H1 (cell line): ENCODE data around the gene KRTAP10-5. TPM values are rescaled to one million over a fixed set of nuclear protein-coding genes. Genes with fewer than 3 reads are reported as not detected.
A peak's percentile ranks its signal among the peaks of the same experiment; 100 is the strongest.

Experiments used
- CTCF ChIA-PET: fragments of 300-600 bp; sonication (Branson Sonifier 250); formaldehyde crosslinking; loops from one replicate; lab custom pipeline; 2021; ENCODE audit not compliant: partially characterized antibody; lab: Charles Lee
- POLR2A ChIA-PET: fragments of 300-600 bp; sonication (Branson Sonifier 250); formaldehyde crosslinking; loops from one replicate; lab custom pipeline; 2021; ENCODE audit warnings: inconsistent platforms; ENCODE audit not compliant: partially characterized antibody; lab: Charles Lee
- DNase-seq, 2 experiments: peaks; one replicate each; pipeline versions ENCODE4 v3.0.0 to v3.0.0-alpha.2; 2010 to 2022; ENCODE audit warnings: low spot score in 2 of 2, low read depth in 1 of 2, mixed read lengths in 1 of 2
- FAIRE-seq: peaks from 2 replicates; lab custom pipeline; 2011; peaks lifted over from hg19 to GRCh38; lab: Jason Lieb, UNC
- H2AFZ ChIP-seq: 2 replicates; pipeline ENCODE4 v1.8.1; 2012; ENCODE audit warnings: low read length, inconsistent platforms
- H2AK5ac ChIP-seq: 2 replicates; pipeline ENCODE4 v1.6.1; 2013; ENCODE audit warnings: low read depth, low read length
- H2BK120ac ChIP-seq: replicated peaks from 2 replicates; pipeline ENCODE3; 2013; ENCODE audit warnings: low read depth, low read length, inconsistent platforms
- H2BK12ac ChIP-seq: 2 replicates; pipeline ENCODE4 v1.6.1; 2013; ENCODE audit warnings: low read depth, low read length
- H2BK15ac ChIP-seq: 2 replicates; pipeline ENCODE4 v1.6.1; 2013; ENCODE audit warnings: low read length
- H2BK20ac ChIP-seq: 2 replicates; pipeline ENCODE4 v1.6.1; 2013; ENCODE audit warnings: low read length
- H2BK5ac ChIP-seq: 2 replicates; pipeline ENCODE4 v1.6.1; 2013; ENCODE audit warnings: low read depth, low read length
- H3K14ac ChIP-seq: 2 replicates; pipeline ENCODE4 v1.6.1; 2013; ENCODE audit warnings: inconsistent platforms; ENCODE audit not compliant: insufficient read length
- H3K18ac ChIP-seq: 2 replicates; pipeline ENCODE4 v1.6.1; 2013; ENCODE audit warnings: low read length; ENCODE audit errors: extremely low read depth
- H3K23ac ChIP-seq: 2 replicates; pipeline ENCODE4 v1.6.1; 2013; ENCODE audit warnings: inconsistent platforms; ENCODE audit not compliant: insufficient read length
- H3K23me2 ChIP-seq: 2 replicates; pipeline ENCODE4 v1.6.1; 2013; ENCODE audit warnings: low read depth, low read length
- H3K27ac ChIP-seq: 2 replicates; pipeline ENCODE4 v1.6.1; 2011; ENCODE audit warnings: low read depth, low read length, inconsistent platforms
- H3K27me3 ChIP-seq, 4 experiments: replicated peaks in 1 of 4; 1 replicate in 1 of 4; 2 replicates in 3 of 4; pipeline versions ENCODE4 v1.6.1 to v1.8.1; 2011 to 2013; ENCODE audit warnings: low read length in 3 of 4, mild to moderate bottlenecking in 3 of 4, inconsistent platforms in 2 of 4, mixed read lengths in 2 of 4, moderate library complexity in 1 of 4; ENCODE audit not compliant: control insufficient read depth in 3 of 4, insufficient read depth in 3 of 4; ENCODE audit errors: extremely low read depth in 1 of 4
- H3K36me3 ChIP-seq, 4 experiments: 2 replicates each; pipeline versions ENCODE4 v1.6.1 to v1.8.1; 2011 to 2013; ENCODE audit warnings: mild to moderate bottlenecking in 4 of 4, low read length in 3 of 4, moderate library complexity in 2 of 4, control low read depth in 1 of 4, inconsistent platforms in 1 of 4; ENCODE audit not compliant: insufficient read depth in 4 of 4, control insufficient read depth in 2 of 4
- H3K4ac ChIP-seq: replicated peaks from 2 replicates; pipeline ENCODE3; 2013; ENCODE audit warnings: low read length, low read depth, mixed read lengths, inconsistent platforms; ENCODE audit not compliant: insufficient read length
- H3K4me1 ChIP-seq, 4 experiments: replicated peaks in 1 of 4; 1 replicate in 1 of 4; 2 replicates in 3 of 4; pipeline versions ENCODE4 v1.6.1 to v1.8.1; 2011 to 2013; ENCODE audit warnings: low read length in 3 of 4, inconsistent platforms in 2 of 4, mixed read lengths in 1 of 4; ENCODE audit not compliant: insufficient read depth in 4 of 4, control insufficient read depth in 3 of 4
- H3K4me2 ChIP-seq, 2 experiments: 2 replicates each; pipeline versions ENCODE4 v1.6.1 to v1.8.1; 2011 to 2013; ENCODE audit warnings: low read depth in 2 of 2, low read length in 2 of 2, control low read depth in 1 of 2, inconsistent platforms in 1 of 2, mild to moderate bottlenecking in 1 of 2; ENCODE audit not compliant: insufficient read depth in 1 of 2
- H3K4me3 ChIP-seq, 4 experiments: fragments of 200-600, 300-600 bp in 1 of 4; sonication (generic), shearing (Covaris generic), sonication (Bioruptor Twin) in 1 of 4; 2 replicates each; pipeline versions ENCODE4 v1.5.1 to v1.8.1; 2011 to 2016; ENCODE audit warnings: low read length in 4 of 4, low read depth in 3 of 4, control low read depth in 2 of 4, inconsistent platforms in 2 of 4, mild to moderate bottlenecking in 2 of 4, mixed read lengths in 1 of 4, moderate library complexity in 1 of 4; ENCODE audit not compliant: insufficient read depth in 2 of 4; ENCODE audit errors: extremely low read depth in 1 of 4
- H3K56ac ChIP-seq: replicated peaks from 2 replicates; pipeline ENCODE3; 2013; ENCODE audit warnings: low read depth, mild to moderate bottlenecking, mixed read lengths, low read length, inconsistent platforms; ENCODE audit not compliant: insufficient read length
- H3K79me1 ChIP-seq: 2 replicates; pipeline ENCODE4 v1.6.1; 2013; ENCODE audit warnings: low read depth, low read length, control low read depth
- H3K79me2 ChIP-seq, 2 experiments: 2 replicates each; pipeline versions ENCODE4 v1.6.1 to v1.8.1; 2012 to 2013; ENCODE audit warnings: low read length in 2 of 2, mild to moderate bottlenecking in 2 of 2, inconsistent platforms in 1 of 2; ENCODE audit not compliant: insufficient read depth in 2 of 2, control insufficient read depth in 1 of 2
- H3K9ac ChIP-seq, 4 experiments: replicated peaks in 1 of 4; 1 replicate in 1 of 4; 2 replicates in 3 of 4; pipeline versions ENCODE4 v1.6.1 to v1.8.1; 2011 to 2013; ENCODE audit warnings: low read depth in 3 of 4, low read length in 3 of 4, control low read depth in 2 of 4, mild to moderate bottlenecking in 2 of 4, moderate library complexity in 2 of 4, inconsistent platforms in 1 of 4; ENCODE audit errors: extremely low read depth in 1 of 4
- H3K9me3 ChIP-seq, 2 experiments: 2 replicates each; pipeline versions ENCODE4 v1.6.1 to v1.8.1; 2012 to 2013; ENCODE audit warnings: mild to moderate bottlenecking in 2 of 2, moderate library complexity in 2 of 2, control low read depth in 1 of 2, inconsistent platforms in 1 of 2, low read depth in 1 of 2, low read length in 1 of 2, mixed read lengths in 1 of 2; ENCODE audit not compliant: insufficient read depth in 2 of 2
- H4K20me1 ChIP-seq, 2 experiments: replicated peaks in 1 of 2; 2 replicates each; pipeline versions ENCODE3 to v1.8.1; 2011 to 2013; ENCODE audit warnings: inconsistent platforms in 2 of 2, low read length in 2 of 2, mild to moderate bottlenecking in 1 of 2; ENCODE audit not compliant: insufficient read depth in 2 of 2, control insufficient read depth in 1 of 2
- H4K5ac ChIP-seq: 2 replicates; pipeline ENCODE4 v1.6.1; 2013; ENCODE audit warnings: low read length, low read depth, mixed read lengths, inconsistent platforms; ENCODE audit not compliant: insufficient read length
- H4K8ac ChIP-seq: 2 replicates; pipeline ENCODE4 v1.8.0; 2013; ENCODE audit warnings: mild to moderate bottlenecking, moderate library complexity, low read length, inconsistent platforms; ENCODE audit not compliant: insufficient read depth; ENCODE audit errors: extremely low read depth
- H4K91ac ChIP-seq: replicated peaks from 2 replicates; pipeline ENCODE3; 2013; ENCODE audit warnings: low read length, mixed read lengths, inconsistent platforms; ENCODE audit not compliant: insufficient read length
- CBX5 ChIP-seq: fragments of 300-800, 300-1000 bp; sonication (generic); IDR thresholded peaks from 2 replicates; pipeline ENCODE4 v1.7.1; 2016; ENCODE audit warnings: antibody characterized with exemption, low read length, low read depth
- CHD1 ChIP-seq: IDR thresholded peaks from 2 replicates; pipeline ENCODE4 v1.6.1; 2012; ENCODE audit warnings: low read depth, low read length, improper control_type of control experiment
- CTBP2 ChIP-seq: IDR thresholded peaks from 2 replicates; pipeline ENCODE4 v1.7.0; 2011; ENCODE audit warnings: borderline replicate concordance, mild to moderate bottlenecking, moderate library complexity, mixed read lengths, low read length; ENCODE audit not compliant: insufficient read depth, insufficient read length
- WGBS, 2 experiments: shearing (Covaris generic) in 1 of 2; methylation state at CpG; one replicate each; pipeline versions ENCODE4 v1.1.6 to v1.1.7; 2013 to 2015; ENCODE audit warnings: low lambda C conversion rate in 2 of 2, mixed read lengths in 2 of 2, inconsistent platforms in 1 of 2, low coverage in 1 of 2, missing lambda C conversion rate in 1 of 2; ENCODE audit not compliant: insufficient replicate concordance in 2 of 2, insufficient coverage in 1 of 2, insufficient read length in 1 of 2; ENCODE audit errors: extremely low coverage in 1 of 2, missing lambda C conversion rate in 1 of 2; 5-methylcytosine and 5-hydroxymethylcytosine counted together
- polyA plus RNA-seq, 7 experiments: library from polyadenylated mRNA; depleted of rRNA in 3 of 7; stranded (reverse) in 5 of 7; unstranded in 2 of 7; fragments of >200 nt in 5 of 7; fragments of 200-250 nt in 2 of 7; gene quantifications; 1 replicate in 5 of 7; 2 replicates in 1 of 7; 4 replicates in 1 of 7; pipeline versions ENCODE4 v1.2.1 to v1.2.3, GENCODE V29; 2011 to 2013; ENCODE audit warnings: missing spikeins in 2 of 7, mixed read lengths in 2 of 7
- total RNA-seq: library from RNA; stranded (reverse); fragmentation: NEBNext Ultra II Directional; extraction: Animal tissue kit (Norgen Biotek cat#: 25700); gene quantifications from 2 replicates; pipeline ENCODE4 v1.2.1, GENCODE V29; 2021

The KRTAP10-5 gene
- total and polyA plus RNA-seq, 2 of the 8 experiments (the other 6 are each of a cell fraction or from before 2014, with no cell fraction given): 0.09 TPM; not detected in 1

DNA sequence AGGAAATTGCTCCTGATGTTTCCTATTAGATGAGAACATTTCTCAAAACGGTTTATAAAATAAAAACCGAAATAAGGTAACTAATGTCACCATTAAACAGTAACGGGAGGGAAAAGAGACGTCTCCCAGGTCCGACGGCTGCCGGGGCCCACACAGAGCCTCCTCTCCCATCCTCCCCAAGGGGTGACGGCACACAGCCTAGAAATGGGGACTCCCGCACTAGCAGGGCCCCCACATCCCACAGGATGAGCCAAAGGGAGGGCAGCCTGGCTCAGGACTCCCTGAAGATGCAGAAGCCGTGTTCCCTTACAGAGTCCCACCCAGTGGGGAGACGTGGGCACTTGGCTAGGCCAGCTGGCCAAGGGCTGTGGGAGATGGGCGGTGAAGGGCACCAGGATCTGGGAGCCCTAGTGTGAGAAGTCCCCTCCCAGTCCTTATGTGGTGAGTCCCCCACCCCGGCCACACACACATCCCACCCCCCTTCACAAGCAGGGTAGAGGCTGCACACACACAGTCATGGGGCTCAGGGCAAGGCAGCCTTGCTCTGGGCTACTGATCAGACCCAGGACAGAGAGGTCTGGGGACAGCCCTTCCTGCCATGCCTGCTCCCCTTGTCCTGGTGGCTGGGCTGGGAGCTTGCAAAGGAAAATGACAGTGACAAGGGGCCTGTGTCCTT lies 25.1 kb downstream of the KRTAP10-5 start:
- peak overlapping the region; percentile 72 for H3K4ac ChIP-seq
- no peak overlapping the region for H3K4me2 ChIP-seq
- no peaks in the 10 kb centered on the region; the same call in 1 of the 2 replicates for H3K79me1 ChIP-seq
- no peak overlapping the region for H4K8ac ChIP-seq
- no peaks in the 10 kb centered on the region for H3K9me3 ChIP-seq
- H3K14ac ChIP-seq: no peak overlapping the region
- no peak overlapping the region for H3K27ac ChIP-seq
- WGBS, 2 experiments: 75% methylated on average over 12 of the region's 13 CpGs; no CpG with 5 or more reads in 1 of the 2 experiments
- H3K23me2 ChIP-seq: no peaks in the 10 kb centered on the region
- ChIA-PET POLR2A (no interaction called here), CTCF (interaction anchor here (0.8 kb wide), 1 partner anchor 25 kb away, joined by 4 read pairs; the partner anchor contains the start of gene KRTAP10-5)
- H3K36me3 ChIP-seq: no peaks in the 10 kb centered on the region
- DNase-seq: peak in 1 of 2 experiments; percentile 39
- FAIRE-seq: no peak
- no peak overlapping the region for H4K91ac ChIP-seq
- H3K27me3 ChIP-seq: no peaks in the 10 kb centered on the region
- no peak overlapping the region for H2BK20ac ChIP-seq
- H2BK12ac ChIP-seq: peak overlapping the region; percentile 60; the same call in 1 of the 2 replicates
- H3K79me2 ChIP-seq: no peaks in the 10 kb centered on the region
- H2AK5ac ChIP-seq: no peak overlapping the region
- H2AFZ ChIP-seq: no peak overlapping the region
- H2BK15ac ChIP-seq: no peak overlapping the region
- no peaks in the 10 kb centered on the region for H4K20me1 ChIP-seq
- H2BK5ac ChIP-seq: no peak overlapping the region
- H3K56ac ChIP-seq: no peak overlapping the region
- no peak overlapping the region for H3K4me3 ChIP-seq
- no peak overlapping the region for H3K23ac ChIP-seq
- H3K4me1 ChIP-seq: peaks cover 2 to 16% (median 11%) of the 10 kb centered on the region in 4 experiments
- no peak overlapping the region for H3K18ac ChIP-seq
- TF ChIP-seq CHD1 (no peak), CBX5 (no peak), CTBP2 (no peak)
- H2BK120ac ChIP-seq: no peak overlapping the region
- no peak overlapping the region for H3K9ac ChIP-seq
- H4K5ac ChIP-seq: no peak overlapping the region
